HG02678 (cell line): ENCODE measurements around the gene PCDH15.
"Not testable (repeated sequence)": the region's sequence is repeated elsewhere in the genome, so short reads cannot be mapped to it uniquely, and the experiment has no call there.

Experiments
- ATAC-seq: cut with Tn5 transposase; IDR thresholded peaks from one replicate; pipeline ENCODE4 v1.9.1; 2021; ENCODE audit warnings: mild to moderate bottlenecking, moderate library complexity; ENCODE audit not compliant: unreplicated experiment

Gene PCDH15

DNA sequence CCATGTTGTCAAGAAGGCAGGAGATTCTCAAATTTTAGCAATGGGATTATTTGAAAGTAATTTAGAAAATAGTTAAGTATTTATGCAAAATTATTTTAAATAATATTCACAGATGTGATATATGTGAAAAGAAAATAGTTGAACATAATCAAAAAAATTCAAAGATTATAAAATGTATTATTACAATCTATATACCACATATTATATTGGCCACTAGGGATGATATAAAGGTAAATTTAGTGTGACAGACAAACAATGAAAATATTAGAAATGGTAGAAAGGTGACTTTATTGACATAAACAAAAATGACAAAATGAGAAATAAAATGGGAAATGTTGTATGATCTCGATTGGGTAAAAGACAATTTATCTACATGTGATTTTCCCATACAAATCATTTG is 385.5 kb downstream of the PCDH15 start:
- no peak for ATAC-seq

GRCh38 chr10:54402576-54402975 is 398.5 kb downstream of the PCDH15 start:
- no peak for ATAC-seq

DNA sequence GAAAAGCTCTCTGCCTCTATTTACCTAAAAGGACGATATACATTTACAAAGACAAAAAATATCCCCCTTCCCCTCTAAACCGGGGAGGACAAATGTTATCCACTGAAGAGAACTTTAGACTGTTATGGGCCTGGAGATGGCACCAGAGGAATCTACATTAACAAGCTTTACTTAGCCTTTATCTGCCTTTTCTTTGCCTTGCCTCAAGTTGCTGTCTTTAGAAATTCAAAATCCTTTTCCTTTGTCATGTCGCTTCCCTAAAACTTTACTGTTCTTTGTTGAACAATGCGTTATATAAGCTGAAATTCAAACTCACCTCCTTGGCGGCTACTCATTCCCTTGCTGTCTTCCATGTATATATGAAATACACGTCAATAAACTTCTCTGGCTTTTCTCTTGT is 405.0 kb downstream of the PCDH15 start:
- no peak for ATAC-seq

- ATAC-seq: not testable (repeated sequence)
Observed at GRCh38 chr10:54394598-54394997, 406.4 kb downstream of the PCDH15 start.

DNA sequence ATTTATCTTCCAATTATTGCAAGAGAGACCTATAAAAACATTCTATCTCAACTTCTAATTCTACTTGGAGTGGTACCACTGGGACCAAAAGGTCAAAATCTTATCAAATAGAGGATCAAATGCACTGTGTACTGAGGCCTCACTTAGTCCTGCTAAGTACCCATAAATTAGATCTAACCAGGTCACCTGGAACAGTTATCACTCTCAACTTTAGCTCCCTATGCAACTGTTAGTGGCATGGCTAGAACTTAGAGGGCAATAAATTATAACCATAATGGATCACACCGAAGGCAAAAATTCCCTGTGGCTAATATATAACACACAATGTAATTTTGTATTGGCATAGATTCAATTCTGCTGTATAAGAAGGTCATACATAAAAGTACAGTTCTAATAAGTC is 428.9 kb downstream of the PCDH15 start:
- ATAC-seq: no peak

DNA sequence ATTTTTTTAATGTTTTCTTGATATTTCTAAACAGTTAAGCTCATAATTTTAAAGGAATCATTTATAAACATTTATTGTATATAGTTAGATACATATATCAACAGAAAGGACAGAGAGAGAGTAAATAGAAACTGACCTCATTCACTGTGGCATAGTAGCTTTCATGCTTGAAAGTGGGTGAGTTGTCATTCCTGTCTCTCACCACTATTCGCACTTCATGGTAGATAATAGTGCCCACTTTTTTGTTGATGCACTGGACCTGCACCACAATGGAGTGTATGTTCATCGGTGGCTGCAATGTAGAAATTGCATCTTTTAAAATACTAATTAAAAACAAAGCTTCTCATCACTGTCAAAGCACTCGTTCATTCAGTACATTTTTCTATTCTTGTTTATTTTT is 432.0 kb downstream of the PCDH15 start:
- ATAC-seq: no peak

DNA sequence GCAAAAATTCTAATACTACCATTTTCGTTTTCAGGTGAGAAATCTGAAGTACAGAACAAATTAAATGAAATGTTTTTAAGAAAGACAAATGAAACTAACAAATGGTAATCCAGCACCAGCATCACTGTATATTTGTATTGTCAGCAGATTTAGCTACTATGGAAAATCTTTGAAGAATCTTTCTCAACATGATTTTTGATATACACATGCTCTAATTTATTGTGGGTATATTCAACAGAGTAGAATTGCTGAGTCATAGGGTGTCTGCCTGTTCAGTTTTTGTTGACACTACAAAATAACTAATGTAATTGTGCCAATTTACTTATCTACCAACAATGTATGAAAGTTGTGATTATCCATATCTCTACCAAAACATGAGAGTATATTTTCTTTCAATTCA is 437.6 kb downstream of the PCDH15 start:
- no peak for ATAC-seq

DNA sequence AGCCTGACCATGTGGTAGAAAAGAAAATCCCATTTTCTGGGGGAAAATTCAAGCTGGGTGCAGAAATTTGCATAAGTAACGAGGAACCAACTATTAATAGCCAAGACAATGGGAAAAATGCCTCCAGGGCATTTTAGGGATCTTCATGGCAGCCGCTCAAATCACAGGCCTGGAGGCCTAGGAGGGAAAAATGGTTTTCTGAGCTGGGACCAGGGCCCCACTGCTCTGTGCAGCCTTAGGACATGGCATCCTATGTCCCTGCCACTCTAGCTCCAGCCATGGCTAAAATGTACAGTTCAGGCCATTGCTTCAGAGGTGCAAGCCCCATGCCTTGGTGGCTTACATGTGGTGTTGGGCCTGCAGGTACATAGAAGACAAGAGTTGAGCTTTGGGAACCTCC is 459.0 kb downstream of the PCDH15 start:
- ATAC-seq: no peak

- ATAC-seq: no peak
Observed at GRCh38 chr10:54335296-54335695, 465.7 kb downstream of the PCDH15 start.

GRCh38 chr10:54319341-54319740 is 481.7 kb downstream of the PCDH15 start:
- no peak for ATAC-seq

GRCh38 chr10:54318470-54318869 is 482.6 kb downstream of the PCDH15 start:
- ATAC-seq: no peak

DNA sequence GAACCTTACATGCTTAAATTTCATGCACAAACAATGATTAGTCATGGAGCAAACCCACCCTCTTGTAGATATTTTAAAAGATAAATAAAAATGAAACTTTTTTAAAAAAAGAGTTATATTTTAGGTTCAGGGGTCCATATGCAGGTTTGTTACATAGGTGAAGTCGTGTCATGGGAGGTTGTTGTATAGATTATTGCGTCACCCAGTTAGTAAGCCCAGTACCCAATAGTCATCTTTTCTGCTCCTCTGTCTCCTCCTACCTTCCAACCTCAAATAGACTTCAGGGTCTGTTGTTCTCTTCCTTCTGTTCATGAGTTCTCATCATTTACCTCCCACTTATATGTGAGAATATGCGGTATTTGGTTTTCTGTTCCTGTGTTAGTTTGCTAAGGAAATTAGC is 486.6 kb downstream of the PCDH15 start:
- ATAC-seq: no peak

DNA sequence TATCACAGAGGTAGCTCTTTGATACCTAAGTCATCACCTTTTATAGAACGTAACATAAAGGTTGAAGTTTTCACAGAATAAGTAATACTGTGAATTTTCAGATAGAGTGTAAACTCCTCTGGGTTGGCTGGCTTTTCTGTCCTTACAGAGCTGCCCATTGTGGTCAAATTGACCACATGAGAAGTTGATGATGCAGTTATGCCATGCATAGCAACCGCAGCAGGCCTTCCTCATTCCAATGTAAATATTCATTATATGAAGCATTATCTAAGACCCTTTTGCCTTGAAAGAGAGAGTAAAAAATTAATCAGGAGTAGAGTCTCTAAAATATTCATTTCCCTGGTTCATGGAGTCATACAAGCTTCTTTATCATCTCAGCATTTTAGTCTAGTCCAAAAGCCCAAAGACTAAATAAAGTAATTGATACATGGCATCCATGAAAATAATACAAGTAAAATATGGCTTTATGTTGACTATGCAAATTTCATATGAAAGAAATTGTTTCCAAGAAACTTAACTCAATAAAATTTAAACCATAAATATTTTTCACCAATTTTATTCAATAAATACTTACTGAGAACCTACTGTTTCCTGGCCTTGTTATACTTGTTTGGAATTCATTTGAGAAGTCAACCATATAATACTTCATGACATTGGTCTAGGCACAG is 516.4 kb downstream of the PCDH15 start:
- ATAC-seq: no peak

DNA sequence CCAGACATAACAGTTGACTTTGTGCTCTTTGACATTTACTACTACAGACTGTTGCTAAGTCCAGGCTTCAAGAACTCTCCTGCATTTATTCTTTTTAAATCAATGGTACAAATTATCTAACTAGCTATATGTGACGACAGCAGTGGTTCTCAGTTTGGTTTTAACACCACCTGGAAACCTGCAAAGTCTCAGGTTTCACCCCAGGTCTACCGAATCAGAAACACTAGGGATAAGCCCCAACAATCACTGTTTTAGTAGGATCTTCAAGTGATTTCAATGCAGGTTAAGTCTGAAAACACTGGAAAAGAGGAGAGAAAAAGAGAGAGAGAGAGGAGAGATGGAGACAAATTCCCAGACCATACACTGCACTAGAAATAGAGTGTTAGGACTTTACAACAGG is 519.0 kb downstream of the PCDH15 start:
- ATAC-seq: no peak

- ATAC-seq: no peak
Observed at GRCh38 chr10:54266395-54266794, 534.6 kb downstream of the PCDH15 start.

DNA sequence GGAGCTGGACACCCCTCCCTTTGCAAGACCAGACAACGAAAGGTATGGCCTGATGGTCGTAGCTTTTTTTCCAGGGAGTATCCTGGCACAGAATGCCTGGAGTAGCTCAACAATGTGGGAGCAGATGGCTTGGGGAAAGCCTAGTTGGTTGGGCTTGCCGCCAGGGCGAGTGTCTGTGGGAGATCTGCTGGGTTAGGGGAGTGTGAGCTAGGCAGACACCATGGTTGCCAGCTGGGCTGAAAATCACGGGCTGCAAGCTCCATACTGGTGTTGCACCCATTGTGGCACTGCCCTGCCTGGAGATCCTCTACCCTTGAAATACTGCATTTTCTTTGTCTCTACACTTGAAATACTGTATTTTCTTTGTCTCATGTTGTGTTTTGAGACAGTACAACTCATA is 538.3 kb downstream of the PCDH15 start:
- ATAC-seq: no peak

DNA sequence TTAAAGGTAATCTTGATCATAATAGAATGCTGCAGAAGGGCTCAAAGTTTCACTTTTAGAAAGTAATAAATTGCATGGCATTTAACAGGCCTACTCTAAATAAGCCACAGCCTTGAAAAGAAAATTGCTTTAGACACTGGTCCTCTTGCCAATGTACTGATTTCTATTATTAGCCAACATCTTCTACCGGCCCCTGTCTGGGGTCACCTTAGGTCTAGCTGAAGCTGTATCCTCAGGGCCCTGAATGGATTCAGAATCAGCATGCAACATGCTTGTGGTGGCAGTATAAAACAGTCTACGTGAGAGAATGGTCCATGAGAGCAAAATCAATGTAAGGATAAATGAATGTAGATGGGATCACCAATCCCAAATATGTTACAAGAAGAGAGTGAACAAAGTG is 541.9 kb downstream of the PCDH15 start:
- no peak for ATAC-seq

GRCh38 chr10:54234832-54235231 is 566.2 kb downstream of the PCDH15 start:
- ATAC-seq: no peak

GRCh38 chr10:54203401-54203800 is 597.6 kb downstream of the PCDH15 start:
- no peak for ATAC-seq

GRCh38 chr10:54198051-54198450 is 603.0 kb downstream of the PCDH15 start:
- no peak for ATAC-seq

DNA sequence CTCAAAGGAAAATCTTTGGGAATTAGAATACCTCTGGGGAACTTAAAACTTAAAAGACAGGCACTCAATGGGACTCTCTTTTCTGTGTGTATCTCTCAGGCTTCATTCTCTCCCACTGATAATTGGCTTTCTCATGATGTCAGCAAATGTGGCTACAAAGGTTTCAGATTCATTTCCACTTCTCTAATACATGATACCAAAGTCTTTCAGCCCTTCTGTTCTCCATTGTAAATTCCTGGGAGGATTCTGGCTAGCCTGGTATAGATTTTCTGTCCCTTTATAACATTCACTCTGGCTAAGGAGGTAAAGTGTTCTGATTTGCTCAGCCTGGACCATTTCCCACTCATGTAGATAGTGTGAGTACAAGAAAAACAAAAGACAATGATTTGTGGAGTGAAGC is 606.2 kb downstream of the PCDH15 start:
- ATAC-seq: no peak

DNA sequence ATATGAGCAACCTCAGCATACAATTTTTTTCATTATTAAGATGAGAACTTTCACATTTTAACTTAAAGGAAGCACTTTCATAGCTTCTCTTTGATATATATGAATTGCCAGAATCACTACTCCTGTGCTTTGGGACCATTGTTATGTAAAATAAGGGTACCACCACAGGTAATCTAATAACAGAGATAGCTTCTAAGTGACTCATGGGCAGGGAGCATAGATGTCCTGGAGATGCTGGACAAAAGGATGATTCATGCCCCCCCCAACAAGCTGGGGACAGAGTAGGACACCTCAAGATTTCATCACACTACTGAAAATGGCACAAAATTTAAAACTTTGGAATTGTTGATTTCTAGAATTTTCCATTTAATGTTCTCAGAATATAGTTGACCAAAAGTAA is 641.1 kb downstream of the PCDH15 start:
- no peak for ATAC-seq

DNA sequence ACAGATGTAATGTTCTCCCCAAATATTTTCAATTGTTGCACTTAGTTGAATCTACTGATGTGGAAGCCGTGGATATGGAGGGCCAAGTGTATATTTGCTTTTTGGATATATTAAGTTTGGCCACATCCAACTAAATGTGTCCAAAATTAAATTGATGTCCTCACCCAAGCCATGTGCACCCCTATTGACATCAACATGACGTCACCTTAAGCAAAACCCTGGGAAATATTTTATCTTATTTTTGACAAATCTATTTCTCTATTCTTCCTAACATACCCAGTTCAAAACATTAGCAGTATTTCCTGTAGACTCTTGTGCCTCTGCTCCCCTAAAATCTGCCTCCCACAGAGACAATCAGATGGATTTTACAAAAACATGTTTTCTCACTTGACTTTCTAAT is 652.5 kb downstream of the PCDH15 start:
- no peak for ATAC-seq
